ENCODE data around the gene SMCO4. TPM values are rescaled to one million over a fixed set of nuclear protein-coding genes. Genes with fewer than 3 reads are reported as not detected.

The SMCO4 gene
- total RNA-seq, 1 experiment from 2014 or later, result 23.0 TPM

GRCh38 chr11:93571612-93572011 is 28.4 kb upstream of the SMCO4 start:
- H3K9me2 ChIP-seq (ENCODE audit: insufficient read depth), result no peaks in the 10 kb centered on the region
- no peaks in the 10 kb centered on the region for H3K36me3 ChIP-seq (ENCODE audit: low read depth)
- H3K27me3 ChIP-seq (ENCODE audit: insufficient read depth, low read depth), result no peaks in the 10 kb centered on the region
- intact Hi-C loops (cut with micrococcal nuclease; ENCODE audit: unreplicated experiment), result no loop called here
- no peak overlapping the region for H3K4me3 ChIP-seq
- BruUV-seq (replicated peaks), result no TSS peak
- no peaks in the 10 kb centered on the region for H3K9me3 ChIP-seq (ENCODE audit: insufficient read depth, low read depth)
- POLR2A ChIA-PET (ENCODE audit: unreplicated experiment), result no interaction called here
- no peaks in the 10 kb centered on the region for H3F3A ChIP-seq (ENCODE audit: insufficient read depth, low read depth)
- no peaks in the 10 kb centered on the region for H4K20me1 ChIP-seq (ENCODE audit: insufficient read depth)
- no peak overlapping the region for H2AFZ ChIP-seq
- no peaks in the 10 kb centered on the region for H3K79me2 ChIP-seq (ENCODE audit: low read depth)
- no peak for TF ChIP-seq EZH2 (IDR thresholded peaks at IDR 0.05; ENCODE audit: low read depth)
- TF ChIP-seq CTCF (conservative IDR thresholded peaks at IDR 0.05), result no peak
- CTCF ChIA-PET, result no interaction called here
- DNase-seq, result no peak
- H3K4me1 ChIP-seq (replicated peaks; ENCODE audit: insufficient read depth), result 0 out of 2 replicates have a peak, but pooled peaks cover 10% of the 10 kb centered on the region
- H3K27ac ChIP-seq, result no peak overlapping the region
- no peak overlapping the region for H3K4me2 ChIP-seq

GRCh38 chr11:93570759-93571413 is 27.7 kb upstream of the SMCO4 start:
- Histone ChIP-seq H3K4me1 (replicated peaks; ENCODE audit: insufficient read depth) (0 out of 2 replicates have a peak, but pooled peaks cover 10% of the 10 kb centered on the region), H3K27me3 (ENCODE audit: insufficient read depth, low read depth) (no peaks in the 10 kb centered on the region), H3K27ac (no peak overlapping the region), H2AFZ (no peak overlapping the region), H3K79me2 (ENCODE audit: low read depth) (no peaks in the 10 kb centered on the region), H3K4me3 (no peak overlapping the region), H4K20me1 (ENCODE audit: insufficient read depth) (no peaks in the 10 kb centered on the region), H3K9me2 (ENCODE audit: insufficient read depth) (no peaks in the 10 kb centered on the region), H3K36me3 (ENCODE audit: low read depth) (no peaks in the 10 kb centered on the region), H3F3A (ENCODE audit: insufficient read depth, low read depth) (no peaks in the 10 kb centered on the region), H3K9me3 (ENCODE audit: insufficient read depth, low read depth) (no peaks in the 10 kb centered on the region), H3K4me2 (peak overlapping the region; percentile 38)
- POLR2A ChIA-PET (ENCODE audit: unreplicated experiment), result no interaction called here
- DNase-seq, result peak; percentile 4 to 62
- BruUV-seq (replicated peaks), result no TSS peak
- CTCF ChIA-PET, result no interaction called here
- no peak for TF ChIP-seq EZH2 (IDR thresholded peaks at IDR 0.05; ENCODE audit: low read depth)
- TF ChIP-seq CTCF (conservative IDR thresholded peaks at IDR 0.05), result no peak
- intact Hi-C loops (cut with micrococcal nuclease; ENCODE audit: unreplicated experiment), result no loop called here

- Histone ChIP-seq H3K4me3 (no peak overlapping the region), H3F3A (ENCODE audit: insufficient read depth, low read depth) (no peaks in the 10 kb centered on the region), H3K9me3 (ENCODE audit: insufficient read depth, low read depth) (no peaks in the 10 kb centered on the region), H3K9me2 (ENCODE audit: insufficient read depth) (no peaks in the 10 kb centered on the region), H3K79me2 (ENCODE audit: low read depth) (no peaks in the 10 kb centered on the region), H4K20me1 (ENCODE audit: insufficient read depth) (no peaks in the 10 kb centered on the region), H3K36me3 (ENCODE audit: low read depth) (no peaks in the 10 kb centered on the region), H3K4me2 (no peak overlapping the region), H3K27me3 (ENCODE audit: insufficient read depth, low read depth) (no peaks in the 10 kb centered on the region), H3K4me1 (replicated peaks; ENCODE audit: insufficient read depth) (0 out of 2 replicates have a peak, but pooled peaks cover 10% of the 10 kb centered on the region), H3K27ac (no peak overlapping the region), H2AFZ (no peak overlapping the region)
- DNase-seq, result no peak
- TF ChIP-seq CTCF (conservative IDR thresholded peaks at IDR 0.05), result no peak
- no peak for TF ChIP-seq EZH2 (IDR thresholded peaks at IDR 0.05; ENCODE audit: low read depth)
- ChIA-PET POLR2A (ENCODE audit: unreplicated experiment) (no interaction called here), CTCF (no interaction called here)
- intact Hi-C loops (cut with micrococcal nuclease; ENCODE audit: unreplicated experiment), result no loop called here
- no TSS peak for BruUV-seq (replicated peaks)
These were observed 26.3 kb upstream of the SMCO4 start for GRCh38 chr11:93569496-93569895.
